Fibroblast of lung (primary cell): ENCODE measurements around the gene CEP72.

Source experiments
- EZH2 ChIP-seq: IDR thresholded peaks from 2 replicates; pipeline ENCODE4 v1.5.1; 2012; ENCODE audit warnings: low read length, control low read depth, mild to moderate bottlenecking; ENCODE audit errors: missing control alignments
- TF ChIP-seq, protein P1 (sequence below), 2 donors: IDR thresholded peaks in 1 of 2; conservative IDR thresholded peaks in 1 of 2; 1 replicate in 1 of 2; 2 replicates in 1 of 2; pipeline ENCODE4 v1.5.1; 2011 to 2012; ENCODE audit warnings: low read length in 2 of 2, control low read depth in 1 of 2, inconsistent platforms in 1 of 2, low read depth in 1 of 2, mild to moderate bottlenecking in 1 of 2

- TF ChIP-seq, protein P1, sequence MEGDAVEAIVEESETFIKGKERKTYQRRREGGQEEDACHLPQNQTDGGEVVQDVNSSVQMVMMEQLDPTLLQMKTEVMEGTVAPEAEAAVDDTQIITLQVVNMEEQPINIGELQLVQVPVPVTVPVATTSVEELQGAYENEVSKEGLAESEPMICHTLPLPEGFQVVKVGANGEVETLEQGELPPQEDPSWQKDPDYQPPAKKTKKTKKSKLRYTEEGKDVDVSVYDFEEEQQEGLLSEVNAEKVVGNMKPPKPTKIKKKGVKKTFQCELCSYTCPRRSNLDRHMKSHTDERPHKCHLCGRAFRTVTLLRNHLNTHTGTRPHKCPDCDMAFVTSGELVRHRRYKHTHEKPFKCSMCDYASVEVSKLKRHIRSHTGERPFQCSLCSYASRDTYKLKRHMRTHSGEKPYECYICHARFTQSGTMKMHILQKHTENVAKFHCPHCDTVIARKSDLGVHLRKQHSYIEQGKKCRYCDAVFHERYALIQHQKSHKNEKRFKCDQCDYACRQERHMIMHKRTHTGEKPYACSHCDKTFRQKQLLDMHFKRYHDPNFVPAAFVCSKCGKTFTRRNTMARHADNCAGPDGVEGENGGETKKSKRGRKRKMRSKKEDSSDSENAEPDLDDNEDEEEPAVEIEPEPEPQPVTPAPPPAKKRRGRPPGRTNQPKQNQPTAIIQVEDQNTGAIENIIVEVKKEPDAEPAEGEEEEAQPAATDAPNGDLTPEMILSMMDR (conservative IDR thresholded peaks at IDR 0.05 in 1 of 2, IDR thresholded peaks at IDR 0.05 in 1 of 2; ENCODE audit: low read depth in 1 of 2, low read length in 2 of 2) = no peak
- no peak for TF ChIP-seq EZH2
Measured at GRCh38 chr5:662751-663435, 50.8 kb downstream of the CEP72 start.
